A673 (cell line): Measurements from ENCODE around the gene NFKBIA. TPM values are rescaled to one million over a fixed set of nuclear protein-coding genes. Genes with fewer than 3 reads are reported as not detected.

Experiments used
- BruUV-seq: library from RNA; stranded (reverse); fragments of 400-500 nt; replicated peaks from 2 replicates; lab custom pipeline; 2021; lab: Mats Ljungman, UMichigan
- CTCF ChIA-PET: fragments of 300-600 bp; sonication (Branson Sonifier 250); formaldehyde crosslinking; loops from one replicate; lab custom pipeline; 2022; ENCODE audit warnings: antibody characterized with exemption; lab: Charles Lee
- POLR2A ChIA-PET: fragments of 300-600 bp; sonication (Branson Sonifier 250); formaldehyde crosslinking; loops from one replicate; lab custom pipeline; 2022; ENCODE audit warnings: antibody characterized with exemption; ENCODE audit not compliant: low non-redundant PET; lab: Charles Lee
- DNase-seq: peaks from one replicate; pipeline ENCODE4 v3.0.0-alpha.2; 2015; ENCODE audit warnings: low spot score
- H3K27ac ChIP-seq: fragments of 200-600 bp; sonication (generic); 2 replicates; pipeline ENCODE4 v1.5.1; 2016; ENCODE audit warnings: mixed run types, low read depth, mild to moderate bottlenecking, mixed read lengths, antibody characterized with exemption, low read length; ENCODE audit not compliant: poor library complexity, severe bottlenecking
- H3K27me3 ChIP-seq: fragments of 200-600 bp; sonication (generic); replicated peaks from 2 replicates; pipeline ENCODE4 v1.6.1; 2017; ENCODE audit warnings: mixed run types, low read depth, mild to moderate bottlenecking, mixed read lengths, antibody characterized with exemption, low read length; ENCODE audit not compliant: insufficient read depth, poor library complexity
- H3K36me3 ChIP-seq: fragments of 200-600 bp; sonication (generic); 2 replicates; pipeline ENCODE4 v1.6.1; 2016; ENCODE audit warnings: mixed run types, mild to moderate bottlenecking, mixed read lengths, antibody characterized with exemption, low read length; ENCODE audit not compliant: insufficient read depth, poor library complexity, severe bottlenecking
- H3K4me1 ChIP-seq: fragments of 200-600 bp; sonication (generic); 2 replicates; pipeline ENCODE4 v1.6.1; 2017; ENCODE audit warnings: mixed run types, mild to moderate bottlenecking, mixed read lengths, antibody characterized with exemption, low read length; ENCODE audit not compliant: insufficient read depth, poor library complexity, severe bottlenecking
- H3K4me3 ChIP-seq: fragments of 200-600 bp; sonication (generic); 2 replicates; pipeline ENCODE4 v1.5.1; 2016; ENCODE audit warnings: low read depth, mixed run types, mild to moderate bottlenecking, mixed read lengths, low read length; ENCODE audit not compliant: poor library complexity, severe bottlenecking
- H3K9me3 ChIP-seq: fragments of 200-600 bp; sonication (generic); 2 replicates; pipeline ENCODE4 v1.6.1; 2016; ENCODE audit warnings: mixed run types, low read depth, mild to moderate bottlenecking, mixed read lengths, antibody characterized with exemption, low read length; ENCODE audit not compliant: poor library complexity, severe bottlenecking
- EZH2 ChIP-seq: fragments of 200-600 bp; sonication (generic); IDR thresholded peaks from 2 replicates; pipeline ENCODE4 v1.6.1; 2017; ENCODE audit warnings: borderline replicate concordance, low read depth, mild to moderate bottlenecking, mixed read lengths, antibody characterized with exemption, low read length; ENCODE audit not compliant: poor library complexity, severe bottlenecking
- intact Hi-C: fragments of 100-400 bp; cut with micrococcal nuclease; formaldehyde crosslinking; loops from one replicate; pipeline ENCODE4 v1.10.0; 2022; ENCODE audit not compliant: unreplicated experiment
- total RNA-seq: library from RNA; stranded (reverse); gene quantifications from 2 replicates; pipeline ENCODE4 v1.2.3, GENCODE V29; 2021
- TF ChIP-seq, protein P1 (sequence below): fragments of 300-800, 200-600 bp; sonication (generic); conservative IDR thresholded peaks from 2 replicates; pipeline ENCODE4 v1.5.1; 2017; ENCODE audit warnings: low read depth, mild to moderate bottlenecking, antibody characterized with exemption, low read length, moderate library complexity, mixed read lengths

Gene NFKBIA
- total RNA-seq, 1 experiment from 2014 or later, result 73.9 TPM

DNA sequence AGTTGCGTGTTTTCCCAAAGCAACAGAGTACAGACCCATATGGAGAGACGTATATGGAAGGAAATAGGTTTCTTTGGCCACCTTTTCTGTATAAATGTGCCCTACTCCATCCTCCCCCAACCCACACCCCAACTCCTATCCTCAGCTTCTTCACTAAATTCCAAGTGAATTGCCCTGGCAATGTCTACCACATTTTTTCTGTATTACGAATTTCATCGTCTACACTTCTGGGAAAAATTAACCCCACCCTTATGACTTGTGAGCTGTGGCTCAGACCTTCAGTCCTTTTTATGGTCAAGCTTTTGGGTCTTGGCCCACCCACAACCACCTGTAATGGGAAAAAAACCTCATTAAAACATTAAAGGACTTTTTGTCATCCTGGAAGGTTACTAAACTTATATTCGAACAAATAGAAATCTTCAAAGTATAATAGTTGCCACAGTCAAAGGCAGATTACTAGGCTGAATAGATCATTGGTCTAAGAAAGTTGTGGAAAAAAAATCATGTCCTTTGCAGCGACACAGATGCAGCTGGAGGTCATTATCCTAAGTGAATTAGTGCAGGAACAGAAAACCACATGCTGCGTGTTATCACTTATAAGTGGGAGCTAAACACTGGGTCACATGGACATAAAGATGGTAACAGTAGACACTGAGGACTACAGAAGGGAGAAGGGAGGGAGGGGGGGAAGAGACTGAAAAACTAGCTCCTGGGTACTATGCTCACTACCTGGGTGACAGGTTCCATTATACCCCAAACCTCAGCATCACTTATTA, 15.7 kb upstream of the NFKBIA start:
- Histone ChIP-seq H3K27me3 (no peaks in the 10 kb centered on the region), H3K27ac (no peak overlapping the region), H3K36me3 (no peaks in the 10 kb centered on the region), H3K4me3 (no peak overlapping the region), H3K9me3 (no peaks in the 10 kb centered on the region), H3K4me1 (no peaks in the 10 kb centered on the region)
- BruUV-seq, result no TSS peak
- intact Hi-C loops, result loop anchor here (5.0 to 10.0 kb wide), 4 partner anchors 267 to 1088 kb away; no protein-coding TSS in a partner anchor
- ChIA-PET POLR2A (interaction anchor here (0.5 to 0.6 kb wide), 2 partner anchors 9 to 128 kb away, joined by 3 to 6 read pairs; no protein-coding TSS in a partner anchor), CTCF (no interaction called here)
- no peak for TF ChIP-seq EZH2
- TF ChIP-seq, protein P1, sequence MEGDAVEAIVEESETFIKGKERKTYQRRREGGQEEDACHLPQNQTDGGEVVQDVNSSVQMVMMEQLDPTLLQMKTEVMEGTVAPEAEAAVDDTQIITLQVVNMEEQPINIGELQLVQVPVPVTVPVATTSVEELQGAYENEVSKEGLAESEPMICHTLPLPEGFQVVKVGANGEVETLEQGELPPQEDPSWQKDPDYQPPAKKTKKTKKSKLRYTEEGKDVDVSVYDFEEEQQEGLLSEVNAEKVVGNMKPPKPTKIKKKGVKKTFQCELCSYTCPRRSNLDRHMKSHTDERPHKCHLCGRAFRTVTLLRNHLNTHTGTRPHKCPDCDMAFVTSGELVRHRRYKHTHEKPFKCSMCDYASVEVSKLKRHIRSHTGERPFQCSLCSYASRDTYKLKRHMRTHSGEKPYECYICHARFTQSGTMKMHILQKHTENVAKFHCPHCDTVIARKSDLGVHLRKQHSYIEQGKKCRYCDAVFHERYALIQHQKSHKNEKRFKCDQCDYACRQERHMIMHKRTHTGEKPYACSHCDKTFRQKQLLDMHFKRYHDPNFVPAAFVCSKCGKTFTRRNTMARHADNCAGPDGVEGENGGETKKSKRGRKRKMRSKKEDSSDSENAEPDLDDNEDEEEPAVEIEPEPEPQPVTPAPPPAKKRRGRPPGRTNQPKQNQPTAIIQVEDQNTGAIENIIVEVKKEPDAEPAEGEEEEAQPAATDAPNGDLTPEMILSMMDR, result no peak
- no peak for DNase-seq

DNA sequence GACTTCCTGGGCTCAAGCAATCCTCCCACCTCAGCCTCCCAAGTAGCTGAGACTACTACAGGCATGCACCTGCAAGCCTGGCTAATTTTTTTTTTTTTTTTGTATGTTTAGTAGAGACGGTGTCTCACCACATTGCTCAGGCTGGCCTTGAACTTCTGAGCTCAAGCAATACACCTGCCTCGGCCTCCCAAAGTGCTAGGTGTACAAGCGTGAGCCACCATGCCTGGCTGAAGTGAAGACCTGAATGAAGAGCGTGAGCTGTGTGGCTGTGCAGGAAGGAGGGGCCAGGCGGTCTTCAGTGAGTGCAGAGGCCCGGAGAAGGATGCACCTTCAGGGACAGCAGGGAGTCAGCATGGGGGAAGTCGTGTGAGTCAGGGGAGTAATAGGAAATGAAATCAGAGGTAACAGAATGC, 14.9 kb upstream of the NFKBIA start:
- no peaks in the 10 kb centered on the region for H3K9me3 ChIP-seq
- no peak overlapping the region for H3K27ac ChIP-seq
- H3K4me3 ChIP-seq, result no peak overlapping the region
- ChIA-PET POLR2A (interaction anchor here (0.6 kb wide), 1 partner anchor 127 kb away, joined by 6 read pairs; no protein-coding TSS in a partner anchor), CTCF (no interaction called here)
- no peaks in the 10 kb centered on the region for H3K27me3 ChIP-seq
- H3K4me1 ChIP-seq, result no peaks in the 10 kb centered on the region
- no peak for DNase-seq
- BruUV-seq, result no TSS peak
- no peak for TF ChIP-seq EZH2
- TF ChIP-seq, protein P1, result no peak
- H3K36me3 ChIP-seq, result no peaks in the 10 kb centered on the region
- intact Hi-C loops, result no loop called here

DNA sequence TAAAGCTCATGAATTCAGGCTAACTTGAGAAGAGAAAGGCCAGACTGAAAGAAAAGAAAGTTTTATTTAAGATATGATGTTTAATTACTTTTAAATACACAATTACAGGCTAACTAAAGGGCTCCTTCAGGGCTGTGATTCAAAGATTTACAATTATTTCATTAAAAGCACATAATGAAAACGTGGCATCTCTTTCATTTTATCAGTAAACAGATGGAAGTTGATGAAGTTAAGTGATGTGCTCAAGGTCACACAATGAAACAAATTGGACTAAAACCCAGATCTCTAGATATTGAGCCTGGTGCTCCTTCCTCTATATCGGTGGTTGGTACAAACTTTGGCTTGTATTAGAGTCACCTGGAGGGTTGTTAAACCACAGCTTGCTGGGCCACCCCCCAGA, 13.5 kb upstream of the NFKBIA start:
- POLR2A ChIA-PET, result no interaction called here

More for the DNA sequence above, 13.5 kb upstream of the NFKBIA start:
- BruUV-seq, result no TSS peak
- Histone ChIP-seq H3K4me1 (peaks cover under 1% of the 10 kb centered on the region), H3K9me3 (no peaks in the 10 kb centered on the region), H3K27me3 (no peaks in the 10 kb centered on the region), H3K4me3 (no peak overlapping the region), H3K36me3 (no peaks in the 10 kb centered on the region), H3K27ac (no peak overlapping the region)
- no peak for DNase-seq
- intact Hi-C loops, result no loop called here
- no peak for TF ChIP-seq EZH2
- TF ChIP-seq, protein P1, result no peak
- CTCF ChIA-PET, result no interaction called here
